ENCODE results near the gene DNAH8. TPM values are rescaled to one million over a fixed set of nuclear protein-coding genes. Genes with fewer than 3 reads are reported as not detected.

Gene DNAH8
- total RNA-seq, 1 experiment from 2014 or later: not detected

GRCh38 chr6:38684904-38685303, 30.2 kb upstream of the DNAH8 start:
- ATAC-seq (no peak), DNase-seq (ENCODE audit: low read depth, low spot score) (no peak)
- BruUV-seq (replicated peaks): no TSS peak
- peaks cover 7% of the 10 kb centered on the region; the same call in 1 of the 2 replicates for H4K20me1 ChIP-seq (ENCODE audit: insufficient read depth)
- no peak overlapping the region for H3K4me2 ChIP-seq (ENCODE audit: low read length)
- intact Hi-C loops (cut with micrococcal nuclease): no loop called here
- no peak overlapping the region for H3K9ac ChIP-seq (ENCODE audit: low read length)
- TF ChIP-seq TCF7L2 (IDR thresholded peaks at IDR 0.05; ENCODE audit: borderline replicate concordance, extremely low read depth, insufficient read depth, insufficient read length) (no peak), RAD21 (IDR thresholded peaks at IDR 0.05; ENCODE audit: low read depth) (no peak), EGR1 (IDR thresholded peaks at IDR 0.05; ENCODE audit: low read depth) (no peak), SRF (IDR thresholded peaks at IDR 0.05; ENCODE audit: low read depth) (no peak), JUND (IDR thresholded peaks at IDR 0.05) (no peak), EZH2 (IDR thresholded peaks at IDR 0.05) (no peak), EZH2phosphoT487 (IDR thresholded peaks at IDR 0.05; ENCODE audit: borderline replicate concordance) (no peak), CBX3 (IDR thresholded peaks at IDR 0.05; ENCODE audit: low read depth) (no peak), ZNF274 (IDR thresholded peaks at IDR 0.05; ENCODE audit: low read depth, low read length) (no peak), POLR2A (IDR thresholded peaks at IDR 0.05; ENCODE audit: borderline replicate concordance, extremely low read depth, insufficient read depth, insufficient read length) (no peak), SP1 (IDR thresholded peaks at IDR 0.05; ENCODE audit: low read depth) (no peak)
- TF ChIP-seq, protein P1, sequence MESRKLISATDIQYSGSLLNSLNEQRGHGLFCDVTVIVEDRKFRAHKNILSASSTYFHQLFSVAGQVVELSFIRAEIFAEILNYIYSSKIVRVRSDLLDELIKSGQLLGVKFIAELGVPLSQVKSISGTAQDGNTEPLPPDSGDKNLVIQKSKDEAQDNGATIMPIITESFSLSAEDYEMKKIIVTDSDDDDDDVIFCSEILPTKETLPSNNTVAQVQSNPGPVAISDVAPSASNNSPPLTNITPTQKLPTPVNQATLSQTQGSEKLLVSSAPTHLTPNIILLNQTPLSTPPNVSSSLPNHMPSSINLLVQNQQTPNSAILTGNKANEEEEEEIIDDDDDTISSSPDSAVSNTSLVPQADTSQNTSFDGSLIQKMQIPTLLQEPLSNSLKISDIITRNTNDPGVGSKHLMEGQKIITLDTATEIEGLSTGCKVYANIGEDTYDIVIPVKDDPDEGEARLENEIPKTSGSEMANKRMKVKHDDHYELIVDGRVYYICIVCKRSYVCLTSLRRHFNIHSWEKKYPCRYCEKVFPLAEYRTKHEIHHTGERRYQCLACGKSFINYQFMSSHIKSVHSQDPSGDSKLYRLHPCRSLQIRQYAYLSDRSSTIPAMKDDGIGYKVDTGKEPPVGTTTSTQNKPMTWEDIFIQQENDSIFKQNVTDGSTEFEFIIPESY (IDR thresholded peaks at IDR 0.05; ENCODE audit: extremely low read depth, insufficient replicate concordance, low read length): no peak
- TF ChIP-seq, protein P2, sequence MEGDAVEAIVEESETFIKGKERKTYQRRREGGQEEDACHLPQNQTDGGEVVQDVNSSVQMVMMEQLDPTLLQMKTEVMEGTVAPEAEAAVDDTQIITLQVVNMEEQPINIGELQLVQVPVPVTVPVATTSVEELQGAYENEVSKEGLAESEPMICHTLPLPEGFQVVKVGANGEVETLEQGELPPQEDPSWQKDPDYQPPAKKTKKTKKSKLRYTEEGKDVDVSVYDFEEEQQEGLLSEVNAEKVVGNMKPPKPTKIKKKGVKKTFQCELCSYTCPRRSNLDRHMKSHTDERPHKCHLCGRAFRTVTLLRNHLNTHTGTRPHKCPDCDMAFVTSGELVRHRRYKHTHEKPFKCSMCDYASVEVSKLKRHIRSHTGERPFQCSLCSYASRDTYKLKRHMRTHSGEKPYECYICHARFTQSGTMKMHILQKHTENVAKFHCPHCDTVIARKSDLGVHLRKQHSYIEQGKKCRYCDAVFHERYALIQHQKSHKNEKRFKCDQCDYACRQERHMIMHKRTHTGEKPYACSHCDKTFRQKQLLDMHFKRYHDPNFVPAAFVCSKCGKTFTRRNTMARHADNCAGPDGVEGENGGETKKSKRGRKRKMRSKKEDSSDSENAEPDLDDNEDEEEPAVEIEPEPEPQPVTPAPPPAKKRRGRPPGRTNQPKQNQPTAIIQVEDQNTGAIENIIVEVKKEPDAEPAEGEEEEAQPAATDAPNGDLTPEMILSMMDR (IDR thresholded peaks at IDR 0.05 in 2 of 3, conservative IDR thresholded peaks at IDR 0.05 in 1 of 3; ENCODE audit: borderline replicate concordance in 1 of 3, insufficient read depth in 1 of 3, low read depth in 2 of 3, low read length in 2 of 3): no peak
- TF ChIP-seq, protein P3, sequence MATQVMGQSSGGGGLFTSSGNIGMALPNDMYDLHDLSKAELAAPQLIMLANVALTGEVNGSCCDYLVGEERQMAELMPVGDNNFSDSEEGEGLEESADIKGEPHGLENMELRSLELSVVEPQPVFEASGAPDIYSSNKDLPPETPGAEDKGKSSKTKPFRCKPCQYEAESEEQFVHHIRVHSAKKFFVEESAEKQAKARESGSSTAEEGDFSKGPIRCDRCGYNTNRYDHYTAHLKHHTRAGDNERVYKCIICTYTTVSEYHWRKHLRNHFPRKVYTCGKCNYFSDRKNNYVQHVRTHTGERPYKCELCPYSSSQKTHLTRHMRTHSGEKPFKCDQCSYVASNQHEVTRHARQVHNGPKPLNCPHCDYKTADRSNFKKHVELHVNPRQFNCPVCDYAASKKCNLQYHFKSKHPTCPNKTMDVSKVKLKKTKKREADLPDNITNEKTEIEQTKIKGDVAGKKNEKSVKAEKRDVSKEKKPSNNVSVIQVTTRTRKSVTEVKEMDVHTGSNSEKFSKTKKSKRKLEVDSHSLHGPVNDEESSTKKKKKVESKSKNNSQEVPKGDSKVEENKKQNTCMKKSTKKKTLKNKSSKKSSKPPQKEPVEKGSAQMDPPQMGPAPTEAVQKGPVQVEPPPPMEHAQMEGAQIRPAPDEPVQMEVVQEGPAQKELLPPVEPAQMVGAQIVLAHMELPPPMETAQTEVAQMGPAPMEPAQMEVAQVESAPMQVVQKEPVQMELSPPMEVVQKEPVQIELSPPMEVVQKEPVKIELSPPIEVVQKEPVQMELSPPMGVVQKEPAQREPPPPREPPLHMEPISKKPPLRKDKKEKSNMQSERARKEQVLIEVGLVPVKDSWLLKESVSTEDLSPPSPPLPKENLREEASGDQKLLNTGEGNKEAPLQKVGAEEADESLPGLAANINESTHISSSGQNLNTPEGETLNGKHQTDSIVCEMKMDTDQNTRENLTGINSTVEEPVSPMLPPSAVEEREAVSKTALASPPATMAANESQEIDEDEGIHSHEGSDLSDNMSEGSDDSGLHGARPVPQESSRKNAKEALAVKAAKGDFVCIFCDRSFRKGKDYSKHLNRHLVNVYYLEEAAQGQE (IDR thresholded peaks at IDR 0.05; ENCODE audit: low read depth): no peak
- no peaks in the 10 kb centered on the region for H3K4me1 ChIP-seq (ENCODE audit: control insufficient read depth in 1 of 2, insufficient read depth in 2 of 2, low read length in 2 of 2)
- H2AFZ ChIP-seq (ENCODE audit: low read depth, low read length, poor library complexity, severe bottlenecking): no peak overlapping the region
- H3K79me2 ChIP-seq (ENCODE audit: insufficient read depth, low read length): peaks cover 57% of the 10 kb centered on the region
- no peak overlapping the region for H3K4me3 ChIP-seq (replicated peaks in 1 of 2; ENCODE audit: low read depth in 1 of 2, low read length in 2 of 2)
- ChIA-PET RAD21 (ENCODE audit: low non-redundant PET in 1 of 2, low total read pairs in 2 of 2, uncharacterized antibody in 2 of 2, unreplicated experiment in 2 of 2) (no interaction called here), POLR2A (interaction anchor here (1.0 kb wide), 1 partner anchor 18 kb away, joined by 3 read pairs; the partner anchor contains the start of gene GLO1), CTCF (no interaction called here)
- H3K27me3 ChIP-seq (ENCODE audit: insufficient read depth, low read length): no peaks in the 10 kb centered on the region
- no peaks in the 10 kb centered on the region for H3K9me2 ChIP-seq (ENCODE audit: insufficient read depth)
- no peak overlapping the region for H3K27ac ChIP-seq (ENCODE audit: low read depth, low read length)
- no peaks in the 10 kb centered on the region for H3K9me3 ChIP-seq (ENCODE audit: control insufficient read depth in 1 of 2, insufficient read depth in 1 of 2, low read depth in 1 of 2, low read length in 2 of 2)
- peaks cover 16 to 36% of the 10 kb centered on the region in 2 experiments for H3K36me3 ChIP-seq (ENCODE audit: control insufficient read depth in 1 of 2, insufficient read depth in 2 of 2, low read length in 2 of 2)
